HG02763 (cell line): ENCODE measurements around the gene IFITM1.
"Not testable (repeated sequence)": the region's sequence is repeated elsewhere in the genome, so short reads cannot be mapped to it uniquely, and the experiment has no call there.

Experiments
- ATAC-seq: cut with Tn5 transposase; IDR thresholded peaks from one replicate; pipeline ENCODE4 v1.9.1; 2021; ENCODE audit warnings: mild to moderate bottlenecking, moderate library complexity; ENCODE audit not compliant: unreplicated experiment

IFITM1 gene

GRCh38 chr11:293852-294661, 19.8 kb upstream of the IFITM1 start:
- no peak for ATAC-seq

- no peak for ATAC-seq
Measured at GRCh38 chr11:294780-295179, 19.1 kb upstream of the IFITM1 start.

- ATAC-seq, result no peak
Measured at GRCh38 chr11:295351-296170, 18.3 kb upstream of the IFITM1 start.

GRCh38 chr11:296171-297050, 17.4 kb upstream of the IFITM1 start:
- no peak for ATAC-seq

GRCh38 chr11:297051-297585, 16.7 kb upstream of the IFITM1 start:
- ATAC-seq, result no peak

- ATAC-seq, result no peak
Measured at GRCh38 chr11:297586-298405, 16.0 kb upstream of the IFITM1 start.

GRCh38 chr11:298406-299065, 15.3 kb upstream of the IFITM1 start:
- no peak for ATAC-seq

GRCh38 chr11:299081-299891, 14.6 kb upstream of the IFITM1 start, which contains the start of gene IFITM5:
IFITM5 (minus strand) TSS chr11:299526; CDS start chr11:299490, 36 bp downstream.
- ATAC-seq, result no peak

GRCh38 chr11:299951-300735, 13.7 kb upstream of the IFITM1 start:
- no peak for ATAC-seq

GRCh38 chr11:303363-303762, 10.5 kb upstream of the IFITM1 start:
- no peak for ATAC-seq

- no peak for ATAC-seq
Measured at GRCh38 chr11:304061-304506, 9.8 kb upstream of the IFITM1 start.

- ATAC-seq, result no peak
Measured at GRCh38 chr11:304915-305843, 8.7 kb upstream of the IFITM1 start.

GRCh38 chr11:305844-306211, 8.0 kb upstream of the IFITM1 start:
- ATAC-seq, result no peak

GRCh38 chr11:306645-307371, 7.0 kb upstream of the IFITM1 start:
- no peak for ATAC-seq

- ATAC-seq, result not testable (repeated sequence)
Measured at GRCh38 chr11:307766-308708, 5.8 kb upstream of the IFITM1 start, which contains the start of gene IFITM2. IFITM2 (plus strand) TSS chr11:307816; CDS start chr11:308193, 377 bp downstream.
